Progenitor cell of endocrine pancreas (in vitro differentiated cells): ENCODE measurements around the gene THADA. TPM values are rescaled to one million over a fixed set of nuclear protein-coding genes. Genes with fewer than 3 reads are reported as not detected.
"Not testable (repeated sequence)": the region's sequence is repeated elsewhere in the genome, so short reads cannot be mapped to it uniquely, and the experiment has no call there.

Experiments used
- DNase-seq: peaks from one replicate; pipeline ENCODE4 v3.0.0; 2021; ENCODE audit warnings: low spot score; ENCODE audit not compliant: unreplicated experiment
- H3K27ac Mint-ChIP-seq: 2 replicates; pipeline ENCODE4 v1.8.0; 2021; ENCODE audit warnings: mild to moderate bottlenecking, moderate library complexity, mixed read lengths
- H3K27me3 Mint-ChIP-seq: 2 replicates; pipeline ENCODE4 v1.8.0; 2021; ENCODE audit warnings: mixed read lengths
- H3K36me3 Mint-ChIP-seq: 2 replicates; pipeline ENCODE4 v1.8.0; 2022; ENCODE audit warnings: mixed read lengths; ENCODE audit not compliant: insufficient read depth
- H3K4me1 Mint-ChIP-seq: 2 replicates; pipeline ENCODE4 v1.8.0; 2021; ENCODE audit warnings: low read depth, mixed read lengths
- H3K4me3 Mint-ChIP-seq: 2 replicates; pipeline ENCODE4 v1.8.0; 2021; ENCODE audit warnings: low read depth, mild to moderate bottlenecking, moderate library complexity, mixed read lengths
- H3K9me3 Mint-ChIP-seq: 2 replicates; pipeline ENCODE4 v1.8.0; 2021; ENCODE audit warnings: low read depth, mixed read lengths
- CTCF ChIP-seq: fragments of 200-600 bp; sonication (generic); IDR thresholded peaks from one replicate; pipeline ENCODE4 v1.5.0; 2021; ENCODE audit warnings: antibody characterized with exemption, mild to moderate bottlenecking; ENCODE audit not compliant: unreplicated experiment
- total RNA-seq: library from RNA; stranded (reverse); gene quantifications from 2 replicates; pipeline ENCODE4 v1.2.1, GENCODE V29; 2021

The THADA gene
- total RNA-seq, 1 donor from 2014 or later, result 39.4 TPM

- Mint-ChIP-seq H3K4me1 (peaks cover 34% of the 10 kb centered on the region), H3K4me3 (no peak overlapping the region), H3K36me3 (peaks cover 14% of the 10 kb centered on the region), H3K9me3 (peaks cover 3% of the 10 kb centered on the region), H3K27me3 (no peaks in the 10 kb centered on the region), H3K27ac (peak overlapping the region; percentile 37)
- no peak for TF ChIP-seq CTCF
- DNase-seq, result no peak
These were observed 147.6 kb downstream of the THADA start for GRCh38 chr2:43448011-43448821.

DNA sequence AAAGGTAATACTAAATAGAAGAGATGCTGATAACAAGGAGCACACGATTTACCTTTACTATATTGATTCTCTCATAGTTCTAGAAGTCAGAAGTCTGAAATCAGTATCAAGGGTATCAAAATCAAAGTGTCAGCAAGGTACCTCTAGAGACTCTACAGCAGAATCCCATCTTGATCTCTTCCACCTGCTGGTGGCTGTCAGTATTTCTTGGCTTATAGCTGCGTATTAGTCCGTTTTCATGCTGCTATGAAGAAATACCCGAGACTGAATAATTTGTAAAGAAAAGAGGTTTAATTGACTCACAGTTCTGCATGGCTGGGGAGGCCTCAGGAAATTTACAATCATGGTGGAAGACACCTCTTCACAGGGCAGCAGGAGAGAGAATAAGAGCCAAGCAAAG, 149.1 kb downstream of the THADA start:
- H3K4me1 Mint-ChIP-seq, result peaks cover 40% of the 10 kb centered on the region
- H3K27ac Mint-ChIP-seq, H3K27me3 Mint-ChIP-seq, H3K4me3 Mint-ChIP-seq, H3K9me3 Mint-ChIP-seq, DNase-seq: not testable (repeated sequence)
- H3K36me3 Mint-ChIP-seq, result peaks cover 13% of the 10 kb centered on the region
- TF ChIP-seq CTCF, result peak; percentile 22

DNA sequence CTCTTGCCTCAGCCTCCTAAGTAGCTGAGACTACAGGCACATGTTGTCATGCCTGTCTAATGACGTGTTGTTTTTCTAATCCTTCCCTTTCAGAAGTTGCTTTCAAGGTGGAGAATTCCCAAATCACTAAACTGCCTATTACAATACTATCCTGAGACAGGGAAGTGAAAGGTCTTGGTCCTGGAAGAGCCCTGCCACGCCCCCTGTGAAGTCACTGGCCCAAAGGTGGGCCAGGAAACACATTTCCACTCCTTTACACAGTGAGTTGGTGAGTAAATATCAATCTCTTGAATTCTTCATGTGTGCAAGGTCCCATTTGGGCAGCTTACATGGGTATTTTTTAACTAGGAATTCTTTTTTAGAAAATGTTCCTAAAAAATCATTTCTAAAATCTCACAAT, 150.1 kb downstream of the THADA start:
- Mint-ChIP-seq H3K4me3 (no peak overlapping the region), H3K27ac (no peak overlapping the region), H3K27me3 (no peaks in the 10 kb centered on the region), H3K36me3 (peaks cover 12% of the 10 kb centered on the region), H3K9me3 (peaks cover 3% of the 10 kb centered on the region), H3K4me1 (peaks cover 40% of the 10 kb centered on the region)
- TF ChIP-seq CTCF, result no peak
- DNase-seq, result no peak

GRCh38 chr2:43444989-43445645, 150.7 kb downstream of the THADA start:
- H3K4me3 Mint-ChIP-seq, result no peak overlapping the region
- DNase-seq, result no peak
- peaks cover 46% of the 10 kb centered on the region for H3K4me1 Mint-ChIP-seq
- peaks cover 11% of the 10 kb centered on the region for H3K36me3 Mint-ChIP-seq
- no peak overlapping the region for H3K27ac Mint-ChIP-seq
- TF ChIP-seq CTCF, result no peak
- no peaks in the 10 kb centered on the region for H3K9me3 Mint-ChIP-seq
- no peaks in the 10 kb centered on the region for H3K27me3 Mint-ChIP-seq

- no peak for TF ChIP-seq CTCF
- H3K36me3 Mint-ChIP-seq, result peaks cover 7% of the 10 kb centered on the region
- peak overlapping the region; percentile 50 for H3K27ac Mint-ChIP-seq
- no peak for DNase-seq
- no peaks in the 10 kb centered on the region for H3K9me3 Mint-ChIP-seq
- no peaks in the 10 kb centered on the region for H3K27me3 Mint-ChIP-seq
- H3K4me3 Mint-ChIP-seq, result no peak overlapping the region
- H3K4me1 Mint-ChIP-seq, result peaks cover 38% of the 10 kb centered on the region
These were observed 152.6 kb downstream of the THADA start for GRCh38 chr2:43443282-43443681.
